Measurements from ENCODE around the gene ASCL2. TPM values are rescaled to one million over a fixed set of nuclear protein-coding genes. Genes with fewer than 3 reads are reported as not detected.
"Not testable (repeated sequence)": the region's sequence is repeated elsewhere in the genome, so short reads cannot be mapped to it uniquely, and the experiment has no call there.

ASCL2 gene
- total RNA-seq, 1 donor: not detected

GRCh38 chr11:2249189-2249916 lies 21.0 kb downstream of the ASCL2 start:
- no peak for DNase-seq (ENCODE audit: low read depth)
- TF ChIP-seq CTCF (IDR thresholded peaks at IDR 0.05; ENCODE audit: insufficient read depth, low read length): no peak
- no peak overlapping the region for H3K4me3 ChIP-seq (ENCODE audit: low read depth, low read length)

GRCh38 chr11:2248762-2249161 lies 21.6 kb downstream of the ASCL2 start:
- DNase-seq (ENCODE audit: low read depth): no peak
- no peak for TF ChIP-seq CTCF (IDR thresholded peaks at IDR 0.05; ENCODE audit: insufficient read depth, low read length)
- H3K4me3 ChIP-seq (ENCODE audit: low read depth, low read length): no peak overlapping the region

GRCh38 chr11:2248242-2248641 lies 22.1 kb downstream of the ASCL2 start:
- no peak for TF ChIP-seq CTCF (IDR thresholded peaks at IDR 0.05; ENCODE audit: insufficient read depth, low read length)
- no peak overlapping the region for H3K4me3 ChIP-seq (ENCODE audit: low read depth, low read length)
- no peak for DNase-seq (ENCODE audit: low read depth)

GRCh38 chr11:2247496-2247895 lies 22.9 kb downstream of the ASCL2 start:
- TF ChIP-seq CTCF (IDR thresholded peaks at IDR 0.05; ENCODE audit: insufficient read depth, low read length): no peak
- no peak overlapping the region for H3K4me3 ChIP-seq (ENCODE audit: low read depth, low read length)

GRCh38 chr11:2240834-2241233 lies 29.6 kb downstream of the ASCL2 start:
- H3K4me3 ChIP-seq (ENCODE audit: low read depth, low read length): no peak overlapping the region
- no peak for DNase-seq (ENCODE audit: low read depth)
- TF ChIP-seq CTCF (IDR thresholded peaks at IDR 0.05; ENCODE audit: insufficient read depth, low read length): no peak

More at GRCh38 chr11:2247496-2247895, 22.9 kb downstream of the ASCL2 start:
- no peak for DNase-seq (ENCODE audit: low read depth)

- no peak overlapping the region for H3K4me3 ChIP-seq (ENCODE audit: low read depth, low read length)
- TF ChIP-seq CTCF (IDR thresholded peaks at IDR 0.05; ENCODE audit: insufficient read depth, low read length): no peak
- DNase-seq (ENCODE audit: low read depth): no peak
These were observed 32.7 kb downstream of the ASCL2 start for GRCh38 chr11:2237457-2238238.

- not testable (repeated sequence) for DNase-seq (ENCODE audit: low read depth); H3K4me3 ChIP-seq (ENCODE audit: low read depth, low read length)
These were observed 33.8 kb downstream of the ASCL2 start for GRCh38 chr11:2236381-2237134.

Data from fibroblast of the aortic adventitia (primary cell).